Esophagus muscularis mucosa (tissue), 4 donors: ENCODE results near the gene ANK3.

Experiments used
- EP300 ChIP-seq: sonication (generic); formaldehyde crosslinking; IDR thresholded peaks from one replicate; pipeline ENCODE4 v1.6.1; 2017; ENCODE audit warnings: antibody characterized with exemption
- POLR2A ChIP-seq: fragments of 450-650 bp; IDR thresholded peaks from one replicate; pipeline ENCODE4 v1.6.1; 2017; ENCODE audit warnings: antibody characterized with exemption, moderate library complexity, mild to moderate bottlenecking, low read depth
- TF ChIP-seq, protein P1 (sequence below), 3 experiments: fragments of 200-600 bp in 2 of 3; fragments of 450-650 bp in 1 of 3; sonication (generic) in 2 of 3; IDR thresholded peaks; one replicate each; pipeline ENCODE4 v1.5.1; 2017 to 2019; ENCODE audit warnings: antibody characterized with exemption in 3 of 3, mild to moderate bottlenecking in 2 of 3, moderate library complexity in 1 of 3

GRCh38 chr10:60257767-60258428 is 131.8 kb downstream of the ANK3 start:
- TF ChIP-seq, protein P1, sequence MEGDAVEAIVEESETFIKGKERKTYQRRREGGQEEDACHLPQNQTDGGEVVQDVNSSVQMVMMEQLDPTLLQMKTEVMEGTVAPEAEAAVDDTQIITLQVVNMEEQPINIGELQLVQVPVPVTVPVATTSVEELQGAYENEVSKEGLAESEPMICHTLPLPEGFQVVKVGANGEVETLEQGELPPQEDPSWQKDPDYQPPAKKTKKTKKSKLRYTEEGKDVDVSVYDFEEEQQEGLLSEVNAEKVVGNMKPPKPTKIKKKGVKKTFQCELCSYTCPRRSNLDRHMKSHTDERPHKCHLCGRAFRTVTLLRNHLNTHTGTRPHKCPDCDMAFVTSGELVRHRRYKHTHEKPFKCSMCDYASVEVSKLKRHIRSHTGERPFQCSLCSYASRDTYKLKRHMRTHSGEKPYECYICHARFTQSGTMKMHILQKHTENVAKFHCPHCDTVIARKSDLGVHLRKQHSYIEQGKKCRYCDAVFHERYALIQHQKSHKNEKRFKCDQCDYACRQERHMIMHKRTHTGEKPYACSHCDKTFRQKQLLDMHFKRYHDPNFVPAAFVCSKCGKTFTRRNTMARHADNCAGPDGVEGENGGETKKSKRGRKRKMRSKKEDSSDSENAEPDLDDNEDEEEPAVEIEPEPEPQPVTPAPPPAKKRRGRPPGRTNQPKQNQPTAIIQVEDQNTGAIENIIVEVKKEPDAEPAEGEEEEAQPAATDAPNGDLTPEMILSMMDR (IDR thresholded peaks at IDR 0.05): no peak
- TF ChIP-seq POLR2A (no peak), EP300 (no peak)
